Neural progenitor cell (in vitro differentiated cells): ENCODE data around the gene WFDC10B. TPM values are rescaled to one million over a fixed set of nuclear protein-coding genes. Genes with fewer than 3 reads are reported as not detected.

Experiments used
- DNase-seq: peaks from one replicate; pipeline ENCODE4 v3.0.0-alpha.2; 2016; ENCODE audit warnings: low spot score
- H2AFZ ChIP-seq: fragments of 200-600 bp; sonication (generic); replicated peaks from 2 replicates; pipeline ENCODE4 v1.6.1; 2016; ENCODE audit warnings: antibody characterized with exemption
- H3F3A ChIP-seq: fragments of 200-600 bp; sonication (generic); 2 replicates; pipeline ENCODE4 v1.6.1; 2016; ENCODE audit warnings: antibody characterized with exemption, low read depth
- H3K27ac ChIP-seq: fragments of 200-600 bp; sonication (generic); 2 replicates; pipeline ENCODE4 v1.5.1; 2016; ENCODE audit warnings: mild to moderate bottlenecking
- H3K27me3 ChIP-seq: fragments of 200-600 bp; sonication (generic); 2 replicates; pipeline ENCODE4 v1.6.1; 2016; ENCODE audit warnings: mild to moderate bottlenecking, moderate library complexity
- H3K36me3 ChIP-seq: fragments of 200-600 bp; sonication (generic); 2 replicates; pipeline ENCODE4 v1.5.1; 2016
- H3K4me1 ChIP-seq: fragments of 200-600 bp; sonication (generic); 2 replicates; pipeline ENCODE4 v1.6.1; 2016; ENCODE audit warnings: mixed run types
- H3K4me2 ChIP-seq: fragments of 200-600 bp; sonication (generic); 2 replicates; pipeline ENCODE4 v1.6.1; 2016
- H3K4me3 ChIP-seq: fragments of 200-600 bp; sonication (generic); 2 replicates; pipeline ENCODE4 v1.5.1; 2016
- H3K79me2 ChIP-seq: fragments of 200-600 bp; sonication (generic); 2 replicates; pipeline ENCODE4 v1.6.1; 2016; ENCODE audit warnings: low read depth
- H3K9ac ChIP-seq: fragments of 200-600 bp; sonication (generic); 2 replicates; pipeline ENCODE4 v1.6.1; 2016
- H3K9me3 ChIP-seq: fragments of 200-600 bp; sonication (generic); 2 replicates; pipeline ENCODE4 v1.5.1; 2016; ENCODE audit warnings: low read depth
- H4K20me1 ChIP-seq: fragments of 200-600 bp; sonication (generic); 2 replicates; pipeline ENCODE4 v1.6.1; 2016; ENCODE audit warnings: low read depth
- H3K27ac Mint-ChIP-seq: 3 replicates; pipeline ENCODE4 v1.8.0; 2021; ENCODE audit warnings: mixed read lengths
- H3K27me3 Mint-ChIP-seq: 2 replicates; pipeline ENCODE4 v1.8.0; 2022; ENCODE audit warnings: low read depth, mild to moderate bottlenecking, inconsistent platforms, moderate library complexity, mixed read lengths; ENCODE audit not compliant: insufficient read depth
- H3K36me3 Mint-ChIP-seq: 3 replicates; pipeline ENCODE4 v1.8.0; 2021; ENCODE audit warnings: mixed read lengths
- H3K4me1 Mint-ChIP-seq: 3 replicates; pipeline ENCODE4 v1.8.0; 2021; ENCODE audit warnings: mixed read lengths
- H3K4me3 Mint-ChIP-seq: 3 replicates; pipeline ENCODE4 v1.8.0; 2021; ENCODE audit warnings: mild to moderate bottlenecking, moderate library complexity, mixed read lengths
- H3K9me3 Mint-ChIP-seq: 3 replicates; pipeline ENCODE4 v1.8.0; 2020; ENCODE audit warnings: mixed read lengths
- CTCF ChIP-seq: fragments of 200-600 bp; sonication (generic); IDR thresholded peaks from 2 replicates; pipeline ENCODE4 v1.5.1; 2017; ENCODE audit warnings: antibody characterized with exemption, mild to moderate bottlenecking
- EZH2 ChIP-seq: fragments of 200-600 bp; sonication (generic); IDR thresholded peaks from 2 replicates; pipeline ENCODE4 v1.6.1; 2017; ENCODE audit warnings: antibody characterized with exemption, mild to moderate bottlenecking, moderate library complexity
- EZH2phosphoT487 ChIP-seq: fragments of 200-600 bp; sonication (generic); IDR thresholded peaks from 2 replicates; pipeline ENCODE4 v1.6.1; 2017; ENCODE audit warnings: antibody characterized with exemption
- microRNA-seq: library from miRNA; unstranded; fragments of <30 nt; microRNA quantifications from one replicate; pipeline ENCODE4, GENCODE V29; 2016
- small RNA-seq: library from RNA; depleted of rRNA; stranded (forward); fragments of <200 nt; gene quantifications from one replicate; pipeline ENCODE3, GENCODE V24; 2015
- total RNA-seq: library from RNA; depleted of rRNA; stranded (reverse); fragments of >200 nt; gene quantifications from 2 replicates; pipeline ENCODE4 v1.2.3, GENCODE V29; 2015; ENCODE audit warnings: low replicate concordance

Gene WFDC10B
- total RNA-seq, 1 donor from 2014 or later, result not detected

- Mint-ChIP-seq H3K36me3 (no peaks in the 10 kb centered on the region), H3K27ac (no peak overlapping the region), H3K9me3 (peaks cover 2% of the 10 kb centered on the region), H3K4me1 (no peaks in the 10 kb centered on the region), H3K27me3 (peaks cover 3% of the 10 kb centered on the region), H3K4me3 (no peak overlapping the region)
- H4K20me1 ChIP-seq, result no peaks in the 10 kb centered on the region
- H3F3A ChIP-seq, result no peaks in the 10 kb centered on the region
- no peak overlapping the region for H3K27ac ChIP-seq
- no peak overlapping the region for H2AFZ ChIP-seq
- no peak overlapping the region for H3K4me2 ChIP-seq
- no peak for TF ChIP-seq CTCF
- DNase-seq, result no peak
- H3K36me3 ChIP-seq, result no peaks in the 10 kb centered on the region
- no peak overlapping the region for H3K9ac ChIP-seq
- H3K4me3 ChIP-seq, result no peak overlapping the region
- no peaks in the 10 kb centered on the region for H3K27me3 ChIP-seq
- no peaks in the 10 kb centered on the region for H3K79me2 ChIP-seq
- H3K9me3 ChIP-seq, result no peaks in the 10 kb centered on the region
- H3K4me1 ChIP-seq, result no peaks in the 10 kb centered on the region
These were observed 65.1 kb downstream of the WFDC10B start for GRCh38 chr20:45639687-45640086.

GRCh38 chr20:45636513-45636912, 68.3 kb downstream of the WFDC10B start:
- Histone ChIP-seq H3K27ac (no peak overlapping the region), H3K4me1 (no peaks in the 10 kb centered on the region), H3K9ac (no peak overlapping the region), H2AFZ (no peak overlapping the region), H3K79me2 (no peaks in the 10 kb centered on the region), H3K36me3 (no peaks in the 10 kb centered on the region), H4K20me1 (no peaks in the 10 kb centered on the region), H3K9me3 (no peaks in the 10 kb centered on the region), H3K4me2 (no peak overlapping the region), H3F3A (no peaks in the 10 kb centered on the region), H3K27me3 (no peaks in the 10 kb centered on the region), H3K4me3 (no peak overlapping the region)
- TF ChIP-seq CTCF (no peak), EZH2phosphoT487 (no peak), EZH2 (no peak)
- no peak for DNase-seq
- peaks cover 3% of the 10 kb centered on the region for H3K27me3 Mint-ChIP-seq
- no peak overlapping the region for H3K4me3 Mint-ChIP-seq
- no peaks in the 10 kb centered on the region for H3K4me1 Mint-ChIP-seq
- H3K27ac Mint-ChIP-seq, result no peak overlapping the region
- H3K36me3 Mint-ChIP-seq, result no peaks in the 10 kb centered on the region
- no peaks in the 10 kb centered on the region for H3K9me3 Mint-ChIP-seq

Small RNA genes within 50 kb of the gene (microRNA-seq; reads per million reads assigned to microRNA genes)
- gene MIR3617, result not detected

Small RNA genes within 50 kb of the gene (small RNA-seq; reads per million reads assigned to genes)
- gene MIR3617 (not detected), gene SPINT5P (not detected)

Other genes with a start within 250 kb of the WFDC10B start
- 2.7 and 5.8 TPM in 2 replicates for gene WFDC2, start 235.3 kb downstream of the WFDC10B start, total RNA-seq
- not detected in 2 replicates for gene SPINT3, start 189.4 kb downstream of the WFDC10B start, total RNA-seq
- not detected in 2 replicates for gene WFDC6, start 165.5 kb downstream of the WFDC10B start, total RNA-seq
- gene EPPIN, start 157.6 kb downstream of the WFDC10B start, total RNA-seq, result not detected in 2 replicates
- not detected in 2 replicates for gene WFDC8, start 125.7 kb downstream of the WFDC10B start, total RNA-seq
- not detected in 2 replicates for gene WFDC10A, start 75.3 kb downstream of the WFDC10B start, total RNA-seq
- not detected in 2 replicates for gene WFDC9, start 73.7 kb downstream of the WFDC10B start, total RNA-seq
- not detected in 2 replicates for gene WFDC11, start 34.8 kb downstream of the WFDC10B start, total RNA-seq
- gene WFDC13, start 3.0 kb downstream of the WFDC10B start, total RNA-seq, result not detected in 2 replicates
- not detected in 2 replicates for gene SPINT4, start 17.3 kb upstream of the WFDC10B start, total RNA-seq
- gene WFDC3, start 86.9 kb upstream of the WFDC10B start, total RNA-seq, result not detected in 2 replicates
- 23.8 and 26.3 TPM in 2 replicates for gene DNTTIP1, start 86.9 kb upstream of the WFDC10B start, total RNA-seq
- 325 and 442 TPM in 2 replicates for gene UBE2C, start 107.6 kb upstream of the WFDC10B start, total RNA-seq
- 0.81 TPM in 1 of 2 replicates, not detected in the other for gene TNNC2, start 122.3 kb upstream of the WFDC10B start, total RNA-seq
- gene SNX21, start 128.8 kb upstream of the WFDC10B start, total RNA-seq, result 12.2 and 18.9 TPM in 2 replicates
- gene ACOT8, start 152.4 kb upstream of the WFDC10B start, total RNA-seq, result 13.4 and 26.1 TPM in 2 replicates
- 3.7 and 5.4 TPM in 2 replicates for gene ZSWIM3, start 152.6 kb upstream of the WFDC10B start, total RNA-seq
- gene ZSWIM1, start 176.2 kb upstream of the WFDC10B start, total RNA-seq, result 10.7 and 16.6 TPM in 2 replicates
- gene SPATA25, start 182.6 kb upstream of the WFDC10B start, total RNA-seq, result 0.43 and 0.54 TPM in 2 replicates
- 0.24 and 1.2 TPM in 2 replicates for gene NEURL2, start 186.2 kb upstream of the WFDC10B start, total RNA-seq
- 15.1 and 30.9 TPM in 2 replicates for gene CTSA, start 186.3 kb upstream of the WFDC10B start, total RNA-seq
- 22.3 and 54.4 TPM in 2 replicates for gene PLTP, start 207.1 kb upstream of the WFDC10B start, total RNA-seq
- gene PCIF1, start 229.7 kb upstream of the WFDC10B start, total RNA-seq, result 9.5 and 24.5 TPM in 2 replicates